Activated T-cell treated with anti-CD3 and anti-CD28 coated beads for 48 hours (primary cell): ENCODE data around the gene ZFR.
A peak's percentile ranks its signal among the peaks of the same experiment; 100 is the strongest.
"Not testable (repeated sequence)": the region's sequence is repeated elsewhere in the genome, so short reads cannot be mapped to it uniquely, and the experiment has no call there.

ENCODE experiments used
- DNase-seq: peaks from one replicate; pipeline ENCODE4 v3.0.0-alpha.2; 2020; ENCODE audit warnings: low read depth

ZFR gene

GRCh38 chr5:32450952-32451351 lies 6.4 kb upstream of the ZFR start:
- DNase-seq, result no peak

DNA sequence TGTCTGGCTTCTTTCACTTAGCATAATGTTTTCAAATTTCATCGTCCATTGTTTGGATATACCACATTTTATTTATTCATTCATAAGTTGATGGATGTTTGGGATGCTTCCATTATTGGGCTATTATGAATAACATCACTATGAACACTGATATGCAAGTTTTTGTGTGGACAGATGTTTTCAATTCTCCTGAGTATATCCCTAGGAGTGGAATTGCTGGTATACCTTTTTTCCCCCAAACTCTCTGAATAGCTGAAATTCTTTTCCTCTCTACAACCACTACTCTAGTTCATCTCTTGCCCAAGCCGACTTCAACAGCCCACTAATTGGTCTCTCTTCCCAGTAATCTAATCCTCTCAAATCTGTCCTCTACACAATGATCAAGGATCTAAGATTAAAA lies 4.7 kb upstream of the ZFR start:
- no peak for DNase-seq

- no peak for DNase-seq
These were observed 2.1 kb upstream of the ZFR start for GRCh38 chr5:32446630-32447029.

GRCh38 chr5:32445831-32446614 lies 1.5 kb upstream of the ZFR start:
- DNase-seq, result no peak

GRCh38 chr5:32445287-32445758 lies 783 bp upstream of the ZFR start:
- no peak for DNase-seq

DNA sequence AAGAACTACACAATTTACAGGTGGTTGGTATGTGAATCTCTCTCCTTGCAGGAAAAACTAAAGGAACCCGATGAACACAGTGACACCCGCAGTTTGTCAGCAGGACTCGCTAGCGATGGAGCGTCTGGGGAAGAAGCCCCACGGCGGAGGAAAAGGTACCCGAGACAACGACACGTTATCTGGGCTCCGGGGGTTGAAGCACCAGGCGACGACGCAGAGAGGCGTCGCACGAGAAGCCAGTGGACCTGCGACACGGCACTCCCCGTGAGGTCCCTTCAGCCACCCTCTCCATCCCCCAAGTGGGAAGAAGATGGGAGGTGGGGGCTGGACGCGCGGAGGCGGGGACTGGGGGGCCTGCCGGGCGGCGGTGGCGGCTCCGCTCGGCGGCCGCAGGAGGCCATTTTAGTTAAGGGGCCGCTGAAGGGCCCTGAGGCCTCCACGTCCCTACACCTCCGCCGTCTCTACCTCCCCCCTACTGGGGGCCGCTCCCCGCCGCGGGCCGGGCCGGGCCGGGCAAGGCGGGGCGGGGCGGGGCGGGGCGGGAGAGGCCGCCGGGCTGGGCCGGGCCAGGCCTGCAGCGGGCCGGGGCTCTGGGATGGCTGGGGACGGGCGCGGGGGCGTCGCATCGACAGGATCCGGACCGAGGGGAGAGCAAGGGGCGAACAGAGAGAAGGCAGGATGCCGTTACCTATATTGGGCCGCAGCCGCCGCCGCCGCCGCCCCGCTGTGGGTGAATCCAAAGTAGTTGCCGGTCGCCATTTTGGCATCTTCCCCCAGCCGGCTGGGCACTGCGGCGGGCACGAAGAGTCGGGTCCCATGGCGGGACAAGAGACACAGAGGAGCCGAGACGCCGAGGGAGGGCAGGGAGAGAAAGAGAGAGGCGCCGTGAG lies 754 bp downstream of the ZFR start:
- peak; percentile 39 for DNase-seq

DNA sequence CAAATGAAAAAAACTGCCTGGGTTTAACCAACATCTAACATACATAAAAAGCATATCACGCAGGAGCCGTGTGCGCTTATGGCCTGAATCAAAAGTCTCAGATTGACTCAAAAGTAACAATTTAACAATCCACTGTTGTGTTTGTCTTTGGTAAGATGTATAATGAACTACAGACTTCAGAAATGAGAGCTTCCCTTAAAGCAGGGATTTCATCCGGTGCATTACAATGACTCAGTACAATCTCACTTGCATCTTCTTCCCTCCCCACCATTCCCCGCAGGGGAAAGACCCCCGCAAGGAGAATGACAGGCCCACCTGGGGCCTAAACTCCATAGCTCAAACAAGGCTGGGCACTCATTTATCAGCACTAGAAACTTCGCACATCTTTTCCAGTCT lies 1.4 kb downstream of the ZFR start:
- DNase-seq, result peak; percentile 23

GRCh38 chr5:32439086-32439642 lies 5.4 kb downstream of the ZFR start:
- no peak for DNase-seq

DNA sequence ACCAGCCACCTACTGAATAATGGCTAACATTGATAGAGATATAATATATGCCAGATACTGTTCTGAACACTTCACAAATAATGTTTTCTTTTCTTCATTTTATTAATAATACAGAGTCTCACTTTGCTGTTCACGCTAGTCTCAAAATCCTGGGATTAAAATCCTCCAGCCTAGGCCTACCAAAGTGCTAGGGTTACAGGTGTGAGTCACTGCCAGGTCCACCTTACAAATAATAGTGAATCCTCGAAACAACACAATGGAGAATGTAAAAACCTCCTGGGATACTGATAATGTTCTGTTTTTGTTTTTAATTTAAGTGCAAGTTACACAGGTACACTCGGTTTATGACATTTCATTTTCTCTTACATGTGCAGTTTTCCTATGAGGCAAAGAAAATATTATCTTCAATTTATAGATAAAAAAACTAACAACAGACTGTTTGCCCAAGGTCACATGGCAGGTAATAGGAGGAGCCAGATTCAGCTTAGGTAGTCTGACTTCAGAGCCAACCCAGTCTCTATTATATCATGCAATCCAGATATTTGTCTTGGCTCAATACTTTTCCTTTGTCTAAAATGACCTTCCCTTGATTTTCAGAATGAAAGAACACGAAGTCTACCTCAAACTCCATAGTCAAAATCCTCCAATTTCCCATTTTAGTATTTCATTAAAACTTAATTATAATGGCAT lies 7.8 kb downstream of the ZFR start:
- no peak for DNase-seq

DNA sequence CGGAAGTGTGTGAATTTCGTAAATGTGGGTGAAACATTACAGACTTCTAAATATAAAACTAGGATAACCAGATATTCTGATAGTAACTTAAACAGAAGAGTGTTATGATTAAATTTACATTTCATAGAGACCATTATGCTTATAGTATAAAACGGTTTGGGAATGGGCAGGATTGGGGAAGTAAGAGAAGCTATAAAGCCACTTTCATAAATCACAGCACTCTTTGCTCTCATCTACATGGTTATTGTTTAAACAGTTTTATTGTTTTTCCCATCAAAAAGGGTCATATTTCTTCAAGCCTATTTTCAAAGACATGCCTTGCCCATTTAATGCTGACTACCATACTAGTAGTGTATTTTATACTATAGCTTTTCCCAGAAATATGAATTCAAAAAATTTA lies 9.2 kb downstream of the ZFR start:
- no peak for DNase-seq

DNA sequence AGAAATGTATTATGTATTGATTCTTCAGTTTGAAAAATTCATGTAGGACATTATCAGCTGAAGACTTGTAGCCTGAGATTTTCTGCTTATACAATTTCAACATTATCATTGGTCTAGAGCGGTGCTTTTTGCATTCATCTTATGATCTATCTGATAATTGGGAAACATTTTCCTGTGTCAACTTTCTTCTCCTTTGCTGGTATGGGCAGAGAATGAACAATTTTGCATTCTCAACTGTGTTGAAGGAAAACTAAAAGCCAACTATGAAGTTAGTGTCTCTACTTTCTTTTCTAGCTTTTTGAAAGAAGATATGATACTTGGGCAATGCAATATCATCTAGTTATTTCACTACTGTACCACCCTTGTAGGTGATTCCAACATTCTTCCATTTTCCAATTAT lies 10.3 kb downstream of the ZFR start:
- no peak for DNase-seq

GRCh38 chr5:32432633-32433032 lies 11.9 kb downstream of the ZFR start:
- no peak for DNase-seq

- not testable (repeated sequence) for DNase-seq
These were observed 13.7 kb downstream of the ZFR start for GRCh38 chr5:32430825-32431224.

DNA sequence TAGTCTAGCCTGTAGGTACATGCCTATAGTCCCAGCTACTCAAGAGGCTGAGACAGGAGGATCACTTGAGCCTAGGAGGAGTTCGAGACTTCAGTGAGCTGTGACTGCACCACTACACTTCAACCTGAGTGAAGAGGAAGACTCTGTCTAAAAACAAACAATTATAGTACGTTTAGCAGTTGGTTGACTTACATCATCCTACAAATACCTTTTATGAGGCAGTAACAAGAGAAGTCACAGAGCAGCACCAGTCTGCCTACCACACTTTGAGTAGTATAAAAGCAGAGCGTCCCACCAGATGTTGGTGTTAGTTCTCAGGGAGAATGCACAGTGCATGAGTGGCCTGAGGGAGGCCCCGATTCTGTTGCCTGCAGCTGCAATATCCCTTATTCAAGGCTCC lies 16.1 kb downstream of the ZFR start:
- DNase-seq, result no peak

- DNase-seq, result no peak
These were observed 17.9 kb downstream of the ZFR start for GRCh38 chr5:32426440-32427151.

DNA sequence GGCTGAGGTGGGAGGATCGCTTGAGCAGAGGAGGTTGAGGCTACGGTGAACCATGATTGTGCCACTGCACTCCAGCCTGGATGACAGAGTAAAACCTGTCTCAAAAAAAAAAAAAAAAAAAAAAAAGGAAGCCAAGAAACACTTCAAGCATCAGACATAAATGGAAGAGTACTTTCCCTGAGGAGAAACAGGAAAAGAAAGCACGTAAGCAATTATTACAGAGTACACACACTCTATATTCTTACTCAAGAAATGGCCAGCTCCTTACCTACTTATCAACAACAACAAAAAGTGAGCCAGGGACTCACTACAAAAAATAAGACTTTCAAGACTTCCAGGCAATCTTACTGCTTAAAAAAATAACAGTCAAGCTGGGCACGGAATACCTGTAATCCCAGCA lies 21.8 kb downstream of the ZFR start:
- no peak for DNase-seq

- DNase-seq, result no peak
These were observed 23.5 kb downstream of the ZFR start for GRCh38 chr5:32421075-32421474.

DNA sequence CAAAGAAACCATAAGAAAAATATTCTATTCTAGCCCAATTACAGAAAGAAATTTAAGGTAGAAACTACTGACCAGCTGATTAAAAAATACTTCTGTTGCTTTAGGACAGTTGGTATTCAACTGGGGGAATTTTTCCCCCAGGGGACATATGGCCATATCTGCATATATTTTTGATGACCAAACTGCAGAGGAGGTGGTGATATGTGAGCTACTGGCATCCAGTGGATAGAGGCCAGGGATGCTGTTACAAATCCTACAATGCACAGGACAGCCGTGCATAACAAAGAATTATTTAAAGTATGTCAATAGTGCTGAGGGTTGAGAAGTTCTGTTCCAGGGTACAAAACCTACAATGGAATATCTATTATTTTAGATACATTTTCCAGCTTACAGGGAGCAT lies 24.0 kb downstream of the ZFR start:
- no peak for DNase-seq

- no peak for DNase-seq
These were observed 24.7 kb downstream of the ZFR start for GRCh38 chr5:32419791-32420190.

- no peak for DNase-seq
These were observed 30.9 kb downstream of the ZFR start for GRCh38 chr5:32413466-32414263.

GRCh38 chr5:32410630-32411029 lies 33.9 kb downstream of the ZFR start:
- DNase-seq, result no peak
